Measurements from ENCODE around the gene LRIG3. TPM values are rescaled to one million over a fixed set of nuclear protein-coding genes. Genes with fewer than 3 reads are reported as not detected.

LRIG3 gene
- total and polyA plus RNA-seq, 9 of the 15 experiments (the other 6 are each of a cell fraction or from before 2014, with no cell fraction given) = 0.18 TPM; not detected in 8

DNA sequence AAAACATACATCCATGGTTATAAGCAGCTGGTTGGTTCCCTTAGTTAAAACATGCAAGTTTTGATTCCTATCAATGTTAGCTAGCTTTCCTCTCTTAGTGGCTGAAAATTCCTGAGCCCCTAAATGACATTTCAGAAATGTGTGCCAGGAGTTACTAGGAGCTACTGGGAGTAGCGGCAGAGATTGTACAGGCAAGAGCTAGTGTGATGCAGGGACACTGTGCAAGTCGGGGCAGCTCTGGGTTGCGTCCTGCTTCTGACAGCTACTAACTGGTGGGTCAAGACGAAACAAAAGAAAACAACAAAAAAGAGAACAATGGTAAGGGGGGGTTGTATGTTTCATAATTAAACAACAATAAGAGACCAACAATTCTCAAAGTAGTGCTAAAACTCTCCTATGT is 35.4 kb downstream of the LRIG3 start:
- intact Hi-C loops (cut with micrococcal nuclease) = no loop called here
- no peak overlapping the region for H3K27ac ChIP-seq (ENCODE audit: extremely low read depth, low read depth, low read length)
- POLR2A ChIA-PET = no interaction called here
- no peaks in the 10 kb centered on the region for H3K27me3 ChIP-seq (ENCODE audit: control insufficient read depth in 2 of 2, insufficient read depth in 2 of 2, low read length in 2 of 2)
- H3K9me3 ChIP-seq (replicated peaks; ENCODE audit: control insufficient read depth, insufficient read depth, low read depth, low read length) = no peaks in the 10 kb centered on the region; the same call in 1 of the 2 replicates
- ATAC-seq (no peak), FAIRE-seq (no peak), DNase-seq (ENCODE audit: extremely low read depth in 1 of 4, low spot score in 3 of 4) (no peak)
- H3K36me3 ChIP-seq (ENCODE audit: control insufficient read depth, insufficient read depth, low read length) = no peaks in the 10 kb centered on the region
- H3K4me2 ChIP-seq (ENCODE audit: insufficient read depth, low read length) = no peak overlapping the region
- 1% methylated on average over 4 of the region's 4 CpGs for WGBS (ENCODE audit: insufficient coverage, low coverage, missing lambda C conversion rate)
- H2AFZ ChIP-seq (ENCODE audit: low read depth, low read length) = no peak overlapping the region
- in situ Hi-C loops (cut with MboI) = no loop called here
- H3K9ac ChIP-seq (ENCODE audit: insufficient read depth in 1 of 2, low read depth in 2 of 2, low read length in 2 of 2) = no peak overlapping the region
- no TSS peak for BruUV-seq (replicated peaks)
- H3K4me1 ChIP-seq (replicated peaks in 1 of 2; ENCODE audit: control insufficient read depth in 2 of 2, insufficient read depth in 2 of 2, low read length in 2 of 2) = no peaks in the 10 kb centered on the region
- no peaks in the 10 kb centered on the region for H4K20me1 ChIP-seq (replicated peaks; ENCODE audit: control insufficient read depth, insufficient read depth, low read length)
- no peaks in the 10 kb centered on the region for H3K79me2 ChIP-seq (ENCODE audit: control insufficient read depth, insufficient read depth, low read length)
- no peaks in the 10 kb centered on the region for H3K9me1 ChIP-seq (ENCODE audit: control insufficient read depth, insufficient read depth, low read length)
- CTCF ChIA-PET (ENCODE audit: low intra/inter-chr PET ratio) = no interaction called here
- H3K4me3 ChIP-seq = no peak overlapping the region
- TF ChIP-seq RBM14 (IDR thresholded peaks at IDR 0.05; ENCODE audit: borderline replicate concordance, insufficient read depth, low read depth, low read length) (no peak), NFE2 (IDR thresholded peaks at IDR 0.05; ENCODE audit: low read depth) (no peak), MBD2 (IDR thresholded peaks at IDR 0.05; ENCODE audit: borderline replicate concordance, low read depth) (no peak), MIER1 (IDR thresholded peaks at IDR 0.05; ENCODE audit: low read depth) (no peak), SLC30A9 (CRISPR knock-in tag; IDR thresholded peaks at IDR 0.05) (no peak), NCOA6 (IDR thresholded peaks at IDR 0.05) (no peak), HMG20B (CRISPR knock-in tag; IDR thresholded peaks at IDR 0.05) (no peak), SAFB2 (IDR thresholded peaks at IDR 0.05; ENCODE audit: borderline replicate concordance, low read depth, low read length, severe bottlenecking) (no peak)
- TF ChIP-seq, protein P1, sequence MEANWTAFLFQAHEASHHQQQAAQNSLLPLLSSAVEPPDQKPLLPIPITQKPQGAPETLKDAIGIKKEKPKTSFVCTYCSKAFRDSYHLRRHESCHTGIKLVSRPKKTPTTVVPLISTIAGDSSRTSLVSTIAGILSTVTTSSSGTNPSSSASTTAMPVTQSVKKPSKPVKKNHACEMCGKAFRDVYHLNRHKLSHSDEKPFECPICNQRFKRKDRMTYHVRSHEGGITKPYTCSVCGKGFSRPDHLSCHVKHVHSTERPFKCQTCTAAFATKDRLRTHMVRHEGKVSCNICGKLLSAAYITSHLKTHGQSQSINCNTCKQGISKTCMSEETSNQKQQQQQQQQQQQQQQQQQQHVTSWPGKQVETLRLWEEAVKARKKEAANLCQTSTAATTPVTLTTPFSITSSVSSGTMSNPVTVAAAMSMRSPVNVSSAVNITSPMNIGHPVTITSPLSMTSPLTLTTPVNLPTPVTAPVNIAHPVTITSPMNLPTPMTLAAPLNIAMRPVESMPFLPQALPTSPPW (CRISPR knock-in tag; IDR thresholded peaks at IDR 0.05) = no peak
- TF ChIP-seq, protein P2, sequence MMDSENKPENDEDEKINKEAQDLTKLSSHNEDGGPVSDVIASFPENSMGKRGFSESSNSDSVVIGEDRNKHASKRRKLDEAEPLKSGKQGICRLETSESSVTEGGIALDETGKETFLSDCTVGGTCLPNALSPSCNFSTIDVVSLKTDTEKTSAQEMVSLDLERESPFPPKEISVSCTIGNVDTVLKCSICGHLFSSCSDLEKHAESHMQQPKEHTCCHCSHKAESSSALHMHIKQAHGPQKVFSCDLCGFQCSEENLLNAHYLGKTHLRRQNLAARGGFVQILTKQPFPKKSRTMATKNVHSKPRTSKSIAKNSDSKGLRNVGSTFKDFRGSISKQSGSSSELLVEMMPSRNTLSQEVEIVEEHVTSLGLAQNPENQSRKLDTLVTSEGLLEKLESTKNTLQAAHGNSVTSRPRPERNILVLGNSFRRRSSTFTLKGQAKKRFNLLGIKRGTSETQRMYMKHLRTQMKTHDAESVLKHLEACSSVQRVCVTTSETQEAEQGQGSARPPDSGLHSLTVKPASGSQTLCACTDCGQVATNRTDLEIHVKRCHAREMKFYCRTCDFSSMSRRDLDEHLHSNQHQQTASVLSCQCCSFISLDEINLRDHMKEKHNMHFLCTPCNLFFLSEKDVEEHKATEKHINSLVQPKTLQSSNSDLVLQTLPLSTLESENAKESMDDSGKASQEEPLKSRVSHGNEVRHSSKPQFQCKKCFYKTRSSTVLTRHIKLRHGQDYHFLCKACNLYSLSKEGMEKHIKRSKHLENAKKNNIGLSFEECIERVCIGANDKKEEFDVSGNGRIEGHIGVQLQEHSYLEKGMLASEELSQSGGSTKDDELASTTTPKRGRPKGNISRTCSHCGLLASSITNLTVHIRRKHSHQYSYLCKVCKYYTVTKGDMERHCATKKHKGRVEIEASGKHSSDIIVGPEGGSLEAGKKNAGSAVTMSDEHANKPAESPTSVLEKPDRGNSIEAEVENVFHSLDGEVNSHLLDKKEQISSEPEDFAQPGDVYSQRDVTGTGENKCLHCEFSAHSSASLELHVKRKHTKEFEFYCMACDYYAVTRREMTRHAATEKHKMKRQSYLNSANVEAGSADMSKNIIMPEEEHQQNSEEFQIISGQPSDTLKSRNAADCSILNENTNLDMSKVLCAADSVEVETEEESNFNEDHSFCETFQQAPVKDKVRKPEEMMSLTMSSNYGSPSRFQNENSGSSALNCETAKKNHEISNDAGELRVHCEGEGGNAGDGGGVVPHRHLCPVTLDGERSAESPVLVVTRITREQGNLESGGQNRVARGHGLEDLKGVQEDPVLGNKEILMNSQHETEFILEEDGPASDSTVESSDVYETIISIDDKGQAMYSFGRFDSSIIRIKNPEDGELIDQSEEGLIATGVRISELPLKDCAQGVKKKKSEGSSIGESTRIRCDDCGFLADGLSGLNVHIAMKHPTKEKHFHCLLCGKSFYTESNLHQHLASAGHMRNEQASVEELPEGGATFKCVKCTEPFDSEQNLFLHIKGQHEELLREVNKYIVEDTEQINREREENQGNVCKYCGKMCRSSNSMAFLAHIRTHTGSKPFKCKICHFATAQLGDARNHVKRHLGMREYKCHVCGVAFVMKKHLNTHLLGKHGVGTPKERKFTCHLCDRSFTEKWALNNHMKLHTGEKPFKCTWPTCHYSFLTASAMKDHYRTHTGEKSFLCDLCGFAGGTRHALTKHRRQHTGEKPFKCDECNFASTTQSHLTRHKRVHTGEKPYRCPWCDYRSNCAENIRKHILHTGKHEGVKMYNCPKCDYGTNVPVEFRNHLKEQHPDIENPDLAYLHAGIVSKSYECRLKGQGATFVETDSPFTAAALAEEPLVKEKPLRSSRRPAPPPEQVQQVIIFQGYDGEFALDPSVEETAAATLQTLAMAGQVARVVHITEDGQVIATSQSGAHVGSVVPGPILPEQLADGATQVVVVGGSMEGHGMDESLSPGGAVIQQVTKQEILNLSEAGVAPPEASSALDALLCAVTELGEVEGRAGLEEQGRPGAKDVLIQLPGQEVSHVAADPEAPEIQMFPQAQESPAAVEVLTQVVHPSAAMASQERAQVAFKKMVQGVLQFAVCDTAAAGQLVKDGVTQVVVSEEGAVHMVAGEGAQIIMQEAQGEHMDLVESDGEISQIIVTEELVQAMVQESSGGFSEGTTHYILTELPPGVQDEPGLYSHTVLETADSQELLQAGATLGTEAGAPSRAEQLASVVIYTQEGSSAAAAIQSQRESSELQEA (IDR thresholded peaks at IDR 0.05; ENCODE audit: low read depth) = no peak
- TF ChIP-seq, protein P3, sequence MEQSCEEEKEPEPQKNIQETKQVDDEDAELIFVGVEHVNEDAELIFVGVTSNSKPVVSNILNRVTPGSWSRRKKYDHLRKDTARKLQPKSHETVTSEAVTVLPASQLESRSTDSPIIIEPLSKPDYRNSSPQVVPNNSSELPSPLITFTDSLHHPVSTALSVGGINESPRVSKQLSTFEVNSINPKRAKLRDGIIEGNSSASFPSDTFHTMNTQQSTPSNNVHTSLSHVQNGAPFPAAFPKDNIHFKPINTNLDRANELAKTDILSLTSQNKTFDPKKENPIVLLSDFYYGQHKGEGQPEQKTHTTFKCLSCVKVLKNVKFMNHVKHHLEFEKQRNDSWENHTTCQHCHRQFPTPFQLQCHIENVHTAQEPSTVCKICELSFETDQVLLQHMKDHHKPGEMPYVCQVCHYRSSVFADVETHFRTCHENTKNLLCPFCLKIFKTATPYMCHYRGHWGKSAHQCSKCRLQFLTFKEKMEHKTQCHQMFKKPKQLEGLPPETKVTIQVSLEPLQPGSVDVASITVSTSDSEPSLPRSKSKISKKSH (CRISPR knock-in tag; IDR thresholded peaks at IDR 0.05) = no peak

All from K562 (cell line).